Tibial artery (tissue), 4 donors: ENCODE results near the gene AMIGO1.

Experiments
- DNase-seq, 2 donors: peaks; one replicate each; pipeline ENCODE4 v3.0.0-alpha.2; 2019
- H3K27ac ChIP-seq, 2 donors: fragments of 200-600 bp; sonication (generic) in 1 of 2; 1 replicate in 1 of 2; 2 replicates in 1 of 2; pipeline ENCODE4 v1.5.1; 2018 to 2019; ENCODE audit warnings: mild to moderate bottlenecking in 1 of 2
- H3K27me3 ChIP-seq, 2 donors: fragments of 200-600 bp; sonication (generic) in 1 of 2; one replicate each; pipeline versions ENCODE4 v1.5.1 to v1.6.0; 2016 to 2019
- H3K36me3 ChIP-seq, 3 donors: fragments of 200-600 bp; sonication (generic) in 2 of 3; one replicate each; pipeline ENCODE4 v1.5.1; 2016 to 2019; ENCODE audit warnings: mild to moderate bottlenecking in 2 of 3
- H3K4me1 ChIP-seq, 4 donors: fragments of 200-600 bp; sonication (generic) in 2 of 4; 1 replicate in 3 of 4; 2 replicates in 1 of 4; pipeline ENCODE4 v1.5.1; 2016 to 2019
- H3K4me3 ChIP-seq, 2 donors: fragments of 200-600 bp; sonication (generic) in 1 of 2; 1 replicate in 1 of 2; 2 replicates in 1 of 2; pipeline ENCODE4 v1.5.1; 2018 to 2019; ENCODE audit warnings: mild to moderate bottlenecking in 2 of 2
- H3K9me3 ChIP-seq, 3 donors: fragments of 200-600 bp; sonication (generic) in 1 of 3; one replicate each; pipeline ENCODE4 v1.5.1; 2016 to 2019
- intact Hi-C: fragments of 100-400 bp; cut with DNase I; formaldehyde crosslinking; loops from one replicate; pipeline ENCODE4 v1.15.0; 2023; ENCODE audit warnings: low total_unique reads
- TF ChIP-seq, protein P1 (sequence below), 2 experiments: fragments of 200-600 bp in 1 of 2; fragments of 450-650 bp in 1 of 2; IDR thresholded peaks; one replicate each; pipeline ENCODE4 v1.5.1; 2017 to 2019; ENCODE audit warnings: antibody characterized with exemption in 2 of 2, mild to moderate bottlenecking in 1 of 2, moderate library complexity in 1 of 2

AMIGO1 gene

DNA sequence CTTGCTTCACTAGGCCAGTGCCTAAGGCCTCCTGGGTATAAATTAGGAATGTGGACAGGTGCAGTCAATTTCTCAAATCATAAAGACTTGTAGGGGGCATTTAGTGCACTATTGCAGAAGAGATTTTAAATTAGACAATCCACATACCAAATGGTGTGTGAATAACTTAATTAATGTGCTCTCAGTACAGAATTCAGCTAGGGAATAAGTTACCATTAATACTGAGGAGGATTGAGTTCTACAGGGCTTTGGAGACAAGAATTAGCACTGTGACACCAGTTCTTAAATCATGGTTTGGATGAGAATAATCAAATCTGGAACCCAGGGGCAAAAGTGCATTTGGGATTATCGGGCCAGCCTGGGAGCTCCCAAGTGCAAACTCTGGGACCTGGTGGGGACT, 41.5 kb downstream of the AMIGO1 start:
- no peaks in the 10 kb centered on the region for H3K9me3 ChIP-seq
- peaks cover 0 to 19% (median 7%) of the 10 kb centered on the region in 4 donors for H3K4me1 ChIP-seq
- TF ChIP-seq, protein P1, sequence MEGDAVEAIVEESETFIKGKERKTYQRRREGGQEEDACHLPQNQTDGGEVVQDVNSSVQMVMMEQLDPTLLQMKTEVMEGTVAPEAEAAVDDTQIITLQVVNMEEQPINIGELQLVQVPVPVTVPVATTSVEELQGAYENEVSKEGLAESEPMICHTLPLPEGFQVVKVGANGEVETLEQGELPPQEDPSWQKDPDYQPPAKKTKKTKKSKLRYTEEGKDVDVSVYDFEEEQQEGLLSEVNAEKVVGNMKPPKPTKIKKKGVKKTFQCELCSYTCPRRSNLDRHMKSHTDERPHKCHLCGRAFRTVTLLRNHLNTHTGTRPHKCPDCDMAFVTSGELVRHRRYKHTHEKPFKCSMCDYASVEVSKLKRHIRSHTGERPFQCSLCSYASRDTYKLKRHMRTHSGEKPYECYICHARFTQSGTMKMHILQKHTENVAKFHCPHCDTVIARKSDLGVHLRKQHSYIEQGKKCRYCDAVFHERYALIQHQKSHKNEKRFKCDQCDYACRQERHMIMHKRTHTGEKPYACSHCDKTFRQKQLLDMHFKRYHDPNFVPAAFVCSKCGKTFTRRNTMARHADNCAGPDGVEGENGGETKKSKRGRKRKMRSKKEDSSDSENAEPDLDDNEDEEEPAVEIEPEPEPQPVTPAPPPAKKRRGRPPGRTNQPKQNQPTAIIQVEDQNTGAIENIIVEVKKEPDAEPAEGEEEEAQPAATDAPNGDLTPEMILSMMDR (IDR thresholded peaks at IDR 0.05) = no peak
- H3K36me3 ChIP-seq = no peaks in the 10 kb centered on the region
- no peak overlapping the region for H3K4me3 ChIP-seq
- intact Hi-C loops = loop anchor here (5.0 kb wide), 1 partner anchor 41 kb away; the partner anchor contains the start of gene PSMA5
- H3K27ac ChIP-seq = no peak overlapping the region
- H3K27me3 ChIP-seq = peaks cover 0 to 14% of the 10 kb centered on the region in 2 donors
- DNase-seq = no peak

DNA sequence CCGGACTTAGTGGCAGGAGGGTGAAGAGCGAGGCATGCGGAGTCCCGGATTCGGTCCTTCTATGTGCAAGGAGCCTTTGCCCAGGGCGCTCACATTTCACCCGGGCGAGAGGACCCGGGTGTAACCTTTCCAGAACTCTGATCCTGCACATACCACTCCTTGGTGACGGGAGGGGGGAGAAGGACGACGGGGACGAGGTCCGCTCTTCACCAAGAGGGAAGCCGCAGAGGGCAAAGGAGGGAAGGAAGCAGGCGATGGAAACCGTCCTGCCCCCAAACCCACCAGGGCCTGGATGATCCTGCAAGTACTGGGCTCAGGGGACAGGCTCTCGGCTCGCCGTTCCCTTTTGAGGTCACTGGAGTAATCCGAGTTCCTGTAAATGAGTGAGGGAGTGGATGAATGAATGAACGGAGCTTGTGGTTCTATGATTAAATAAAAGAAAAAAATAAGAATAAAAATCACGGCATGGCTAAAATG, 42.2 kb downstream of the AMIGO1 start:
- Histone ChIP-seq H3K4me1 (peaks cover 0 to 19% (median 7%) of the 10 kb centered on the region in 4 donors), H3K4me3 (peak overlapping the region; percentile 55 to 76), H3K9me3 (no peaks in the 10 kb centered on the region), H3K27me3 (peaks cover 0 to 14% of the 10 kb centered on the region in 2 donors), H3K27ac (peak overlapping the region; percentile 66 to 73), H3K36me3 (no peaks in the 10 kb centered on the region)
- no peak for DNase-seq
- intact Hi-C loops = loop anchor here (5.0 kb wide), 1 partner anchor 40 kb away; the partner anchor contains the start of gene PSMA5
- TF ChIP-seq, protein P1 (IDR thresholded peaks at IDR 0.05) = no peak

DNA sequence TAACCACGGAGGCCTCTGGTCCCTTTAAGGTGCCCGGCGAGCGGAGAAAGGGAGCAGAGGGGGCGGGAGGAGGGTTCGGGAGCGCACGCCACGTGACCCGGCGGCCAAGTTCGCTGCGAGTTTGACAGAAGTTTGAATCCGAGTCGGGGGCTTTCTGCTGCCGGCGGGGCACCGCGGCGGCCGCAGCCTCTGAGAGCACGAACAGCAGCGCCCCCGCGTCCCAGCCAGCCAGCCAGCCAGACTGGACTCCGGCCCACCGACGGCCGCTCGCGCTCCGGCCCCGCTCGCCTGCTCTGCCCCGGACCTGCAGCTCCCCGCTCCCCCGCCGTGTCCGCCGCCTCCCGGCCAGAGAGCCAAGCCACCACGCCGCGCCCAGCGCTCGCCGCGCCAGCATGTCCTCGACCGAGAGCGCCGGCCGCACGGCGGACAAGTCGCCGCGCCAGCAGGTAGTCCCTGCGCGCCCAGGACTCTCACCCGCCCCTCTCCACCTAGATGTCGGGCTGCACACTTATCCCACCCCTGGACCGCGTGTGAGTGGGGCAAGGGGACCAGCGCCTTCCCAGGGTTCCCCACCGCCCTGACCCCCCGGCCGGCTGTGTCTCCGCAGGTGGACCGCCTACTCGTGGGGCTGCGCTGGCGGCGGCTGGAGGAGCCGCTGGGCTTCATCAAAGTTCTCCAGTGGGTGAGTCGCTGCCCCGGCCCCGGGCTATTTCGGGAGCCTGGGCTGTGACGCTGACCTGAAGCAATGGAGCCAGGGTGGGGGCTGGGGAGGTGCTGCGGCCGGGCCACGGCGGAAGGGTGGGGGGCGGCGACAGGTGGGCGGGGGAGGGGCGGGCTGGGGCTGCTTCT, 42.9 kb downstream of the AMIGO1 start, which contains the start of gene SYPL2:
Gene SYPL2, plus strand, starts transcription at position 95 of the 849 bp plus-strand sequence. Its CDS starts 298 bp downstream, at position 393.
- intact Hi-C loops = loop anchor here (5.0 kb wide), 1 partner anchor 39 kb away; the partner anchor contains the start of gene PSMA5
- no peaks in the 10 kb centered on the region for H3K36me3 ChIP-seq
- H3K9me3 ChIP-seq = no peaks in the 10 kb centered on the region
- no peak for DNase-seq
- peak within 1 kb of the TSS; percentile 66 to 73 for H3K27ac ChIP-seq
- H3K27me3 ChIP-seq = peaks cover 0 to 14% of the 10 kb centered on the region in 2 donors
- TF ChIP-seq, protein P1 (IDR thresholded peaks at IDR 0.05) = no peak
- peaks cover 0 to 19% (median 7%) of the 10 kb centered on the region in 4 donors for H3K4me1 ChIP-seq
- peak within 1 kb of the TSS; percentile 55 to 76 for H3K4me3 ChIP-seq

DNA sequence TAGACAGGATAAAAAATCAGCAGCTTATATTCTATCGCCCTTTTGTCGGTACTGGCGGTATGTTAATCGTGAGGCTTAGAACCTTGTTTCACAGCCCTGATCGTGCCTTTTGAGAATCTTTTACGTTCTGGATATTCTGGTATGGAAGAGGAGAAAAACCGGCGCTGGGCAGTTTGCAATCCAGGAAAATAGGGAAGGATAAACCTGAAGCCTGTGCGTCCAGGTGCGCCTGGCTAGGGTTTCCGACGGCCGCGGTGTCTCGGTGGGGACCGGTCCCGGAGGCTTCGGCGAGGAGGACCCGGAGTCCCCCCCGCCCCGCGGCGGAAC, 43.4 kb downstream of the AMIGO1 start:
- intact Hi-C loops = loop anchor here (5.0 kb wide), 1 partner anchor 39 kb away; the partner anchor contains the start of gene PSMA5
- Histone ChIP-seq H3K36me3 (no peaks in the 10 kb centered on the region), H3K4me1 (peaks cover 0 to 19% (median 7%) of the 10 kb centered on the region in 4 donors), H3K27ac (peak overlapping the region; percentile 66 to 73), H3K27me3 (peaks cover 0 to 14% of the 10 kb centered on the region in 2 donors), H3K4me3 (peak overlapping the region; percentile 55 to 76), H3K9me3 (no peaks in the 10 kb centered on the region)
- DNase-seq = no peak
- TF ChIP-seq, protein P1 (IDR thresholded peaks at IDR 0.05) = no peak

DNA sequence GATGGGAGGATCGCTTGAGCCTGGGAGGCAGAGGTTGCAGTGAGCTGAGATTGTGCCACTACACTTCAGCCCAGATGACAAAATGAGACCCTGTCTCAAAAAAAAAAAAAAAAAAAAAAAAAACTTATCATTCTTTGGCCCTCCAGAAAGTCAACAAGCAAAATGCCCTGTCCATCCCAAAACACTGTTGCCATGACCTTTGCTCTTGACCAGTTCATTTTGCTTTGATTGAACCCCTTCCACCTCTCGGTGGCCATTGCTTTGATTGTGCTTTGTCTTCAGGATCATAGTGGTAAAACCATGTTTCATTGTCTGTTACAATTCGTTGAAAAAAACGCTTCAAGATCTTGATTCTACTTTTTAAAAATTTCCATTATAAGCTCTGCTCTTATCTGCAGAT, 51.7 kb downstream of the AMIGO1 start:
- intact Hi-C loops = no loop called here
- no peak for DNase-seq
- Histone ChIP-seq H3K4me1 (no peaks in the 10 kb centered on the region), H3K4me3 (no peak overlapping the region), H3K9me3 (no peaks in the 10 kb centered on the region), H3K27me3 (peaks cover 0 to 7% of the 10 kb centered on the region in 2 donors), H3K36me3 (no peaks in the 10 kb centered on the region), H3K27ac (no peak overlapping the region)
- TF ChIP-seq, protein P1 (IDR thresholded peaks at IDR 0.05) = no peak
